WERI-Rb-1 (cell line): ENCODE results near the gene CCM2.

Source experiments
- DNase-seq: peaks from one replicate; pipeline ENCODE4 v3.0.0-alpha.2; 2020
- H3K27ac ChIP-seq: fragments of 250-450 bp; sonication (Bioruptor Pico); 2 replicates; pipeline ENCODE4 v1.5.1; 2020; ENCODE audit warnings: mild to moderate bottlenecking, moderate library complexity
- H3K27me3 ChIP-seq: fragments of 250-450 bp; sonication (Bioruptor Pico); 2 replicates; pipeline ENCODE4 v1.5.1; 2021; ENCODE audit warnings: mild to moderate bottlenecking, low read depth, moderate library complexity; ENCODE audit not compliant: insufficient read depth, severe bottlenecking
- H3K36me3 ChIP-seq: fragments of 250-450 bp; sonication (Bioruptor Pico); 2 replicates; pipeline ENCODE4 v1.5.1; 2020; ENCODE audit warnings: mild to moderate bottlenecking, moderate library complexity
- H3K4me3 ChIP-seq: 2 replicates; pipeline ENCODE4 v1.5.1; 2011; ENCODE audit warnings: low read depth, mild to moderate bottlenecking, control low read depth, low read length
- H3K9me3 ChIP-seq: fragments of 250-450 bp; sonication (Bioruptor Pico); 2 replicates; pipeline ENCODE4 v1.5.1; 2021; ENCODE audit warnings: mild to moderate bottlenecking, moderate library complexity; ENCODE audit not compliant: severe bottlenecking
- TF ChIP-seq, protein P1 (sequence below): IDR thresholded peaks from 2 replicates; pipeline ENCODE4 v1.5.1; 2011; ENCODE audit warnings: low read depth, mild to moderate bottlenecking, control low read depth, inconsistent platforms, low read length

Gene CCM2

GRCh38 chr7:45060295-45060694 is 60.3 kb downstream of the CCM2 start:
- no peak overlapping the region for H3K4me3 ChIP-seq
- peaks cover 12% of the 10 kb centered on the region for H3K36me3 ChIP-seq
- no peaks in the 10 kb centered on the region for H3K9me3 ChIP-seq
- DNase-seq: no peak
- H3K27me3 ChIP-seq: no peaks in the 10 kb centered on the region
- H3K27ac ChIP-seq: no peak overlapping the region
- TF ChIP-seq, protein P1, sequence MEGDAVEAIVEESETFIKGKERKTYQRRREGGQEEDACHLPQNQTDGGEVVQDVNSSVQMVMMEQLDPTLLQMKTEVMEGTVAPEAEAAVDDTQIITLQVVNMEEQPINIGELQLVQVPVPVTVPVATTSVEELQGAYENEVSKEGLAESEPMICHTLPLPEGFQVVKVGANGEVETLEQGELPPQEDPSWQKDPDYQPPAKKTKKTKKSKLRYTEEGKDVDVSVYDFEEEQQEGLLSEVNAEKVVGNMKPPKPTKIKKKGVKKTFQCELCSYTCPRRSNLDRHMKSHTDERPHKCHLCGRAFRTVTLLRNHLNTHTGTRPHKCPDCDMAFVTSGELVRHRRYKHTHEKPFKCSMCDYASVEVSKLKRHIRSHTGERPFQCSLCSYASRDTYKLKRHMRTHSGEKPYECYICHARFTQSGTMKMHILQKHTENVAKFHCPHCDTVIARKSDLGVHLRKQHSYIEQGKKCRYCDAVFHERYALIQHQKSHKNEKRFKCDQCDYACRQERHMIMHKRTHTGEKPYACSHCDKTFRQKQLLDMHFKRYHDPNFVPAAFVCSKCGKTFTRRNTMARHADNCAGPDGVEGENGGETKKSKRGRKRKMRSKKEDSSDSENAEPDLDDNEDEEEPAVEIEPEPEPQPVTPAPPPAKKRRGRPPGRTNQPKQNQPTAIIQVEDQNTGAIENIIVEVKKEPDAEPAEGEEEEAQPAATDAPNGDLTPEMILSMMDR: no peak

- H3K27me3 ChIP-seq: no peaks in the 10 kb centered on the region
- TF ChIP-seq, protein P1: no peak
- H3K36me3 ChIP-seq: peaks cover 17% of the 10 kb centered on the region
- no peak for DNase-seq
- no peak overlapping the region for H3K27ac ChIP-seq
- H3K9me3 ChIP-seq: no peaks in the 10 kb centered on the region
- H3K4me3 ChIP-seq: no peak overlapping the region
Measured at GRCh38 chr7:45061352-45061751, 61.4 kb downstream of the CCM2 start.

DNA sequence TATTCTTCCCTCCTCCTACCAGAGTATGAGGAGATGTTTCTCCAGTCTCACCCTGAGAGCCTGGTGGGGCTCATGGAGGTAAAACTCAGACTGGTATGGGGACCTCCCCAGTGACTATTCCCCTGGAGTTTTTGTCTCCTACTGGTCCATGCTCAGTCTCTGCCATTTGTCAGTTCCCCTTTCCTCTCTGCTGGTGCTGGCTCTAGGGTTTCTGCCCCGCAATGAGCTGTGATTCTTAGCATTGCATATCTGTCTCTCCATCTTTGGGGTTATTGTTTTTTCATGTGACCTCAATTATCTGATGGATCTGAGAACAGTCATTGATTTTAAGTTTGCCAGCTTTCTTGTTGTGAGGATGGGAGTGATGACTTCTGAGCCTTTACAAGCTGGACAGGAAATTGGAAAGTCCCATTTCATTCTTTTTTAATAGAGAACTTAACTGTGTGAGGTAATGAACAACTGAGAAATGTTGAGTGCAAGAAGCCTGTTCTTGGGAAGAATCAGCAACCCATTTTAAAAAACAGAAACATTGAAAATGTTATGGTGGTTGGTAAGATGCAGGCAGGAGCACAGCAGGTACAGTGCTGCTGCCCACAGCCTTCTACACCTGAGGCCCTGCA is 61.9 kb downstream of the CCM2 start:
- no peak for DNase-seq
- Histone ChIP-seq H3K9me3 (no peaks in the 10 kb centered on the region), H3K36me3 (peaks cover 17% of the 10 kb centered on the region), H3K4me3 (no peak overlapping the region), H3K27ac (no peak overlapping the region), H3K27me3 (no peaks in the 10 kb centered on the region)
- TF ChIP-seq, protein P1: no peak

GRCh38 chr7:45064047-45064725 is 64.2 kb downstream of the CCM2 start:
- DNase-seq: no peak
- peaks cover 25% of the 10 kb centered on the region for H3K36me3 ChIP-seq
- TF ChIP-seq, protein P1: no peak

DNA sequence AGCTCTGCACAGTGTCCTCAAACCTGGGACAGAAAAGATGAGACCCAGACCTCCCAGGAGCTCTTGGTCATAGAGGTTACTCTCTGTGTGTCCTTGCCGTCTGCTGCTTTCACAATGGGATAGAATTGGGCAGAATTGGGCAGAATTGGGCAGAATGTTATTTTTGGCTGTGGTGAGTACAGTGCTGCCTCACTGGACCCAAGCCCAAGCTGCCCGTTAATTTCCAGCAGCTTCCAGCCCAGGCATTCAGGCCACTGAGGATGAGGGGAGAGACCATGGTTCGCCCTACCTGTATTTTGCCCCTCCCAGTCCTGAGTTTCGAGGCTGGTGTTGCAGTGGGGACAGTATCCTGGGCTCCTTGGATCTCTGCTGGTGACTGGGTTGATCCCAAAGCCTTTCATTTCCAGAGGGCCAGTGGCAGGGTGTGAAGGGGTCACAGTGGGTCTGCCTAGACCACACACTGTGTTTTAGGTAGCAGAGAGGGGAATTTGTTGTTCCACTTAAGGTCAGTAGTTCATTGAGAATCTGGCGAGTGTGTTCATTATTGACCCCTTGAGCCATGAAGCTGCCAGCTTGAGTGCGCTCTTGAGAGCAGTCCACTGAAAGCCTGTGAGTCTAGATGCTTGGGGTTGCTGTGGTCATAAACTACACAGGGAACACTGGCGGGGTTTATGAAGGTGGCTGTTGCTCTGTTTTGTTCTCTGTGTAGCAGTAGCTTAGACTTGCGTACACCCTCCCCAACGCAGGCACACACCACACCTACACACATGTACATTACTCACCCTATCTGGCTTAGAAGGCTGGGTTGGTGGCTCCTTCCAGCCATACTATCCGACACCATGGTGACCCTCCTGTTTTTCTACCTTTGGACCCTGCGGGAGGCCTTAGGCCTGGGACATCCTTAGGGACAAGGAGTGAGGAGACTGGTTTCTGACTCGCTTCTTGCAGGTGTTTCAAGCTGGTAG is 65.3 kb downstream of the CCM2 start:
- H3K4me3 ChIP-seq: no peak overlapping the region
- DNase-seq: no peak
- H3K36me3 ChIP-seq: peaks cover 25% of the 10 kb centered on the region
- H3K27ac ChIP-seq: no peak overlapping the region
- TF ChIP-seq, protein P1: no peak
- no peaks in the 10 kb centered on the region for H3K9me3 ChIP-seq
- no peaks in the 10 kb centered on the region for H3K27me3 ChIP-seq

More at GRCh38 chr7:45064047-45064725, 64.2 kb downstream of the CCM2 start:
- H3K27me3 ChIP-seq: no peaks in the 10 kb centered on the region
- no peaks in the 10 kb centered on the region for H3K9me3 ChIP-seq
- H3K4me3 ChIP-seq: no peak overlapping the region
- H3K27ac ChIP-seq: no peak overlapping the region
